Measurements from ENCODE around the gene RIC1.

DNA sequence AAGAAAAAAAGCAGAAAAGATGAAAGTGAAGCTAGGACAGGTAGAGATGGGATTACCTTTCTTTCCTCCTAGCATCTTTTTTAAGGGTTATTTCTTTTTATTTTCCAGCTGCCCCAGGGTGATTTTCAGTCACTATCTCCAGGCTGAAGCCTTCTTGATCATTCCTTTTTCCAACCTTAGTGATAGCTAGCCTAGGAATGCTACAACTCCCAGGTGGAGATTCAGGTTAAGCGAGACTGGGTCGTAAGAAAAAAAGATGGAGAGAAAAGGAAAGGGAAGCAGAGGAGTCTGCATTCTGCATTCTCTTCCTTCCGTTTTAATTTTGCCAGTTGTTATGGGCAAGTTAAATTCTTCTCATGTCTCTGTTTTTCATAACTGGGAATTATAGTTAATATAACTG, 36.7 kb upstream of the RIC1 start:
- TF ChIP-seq, protein P1, sequence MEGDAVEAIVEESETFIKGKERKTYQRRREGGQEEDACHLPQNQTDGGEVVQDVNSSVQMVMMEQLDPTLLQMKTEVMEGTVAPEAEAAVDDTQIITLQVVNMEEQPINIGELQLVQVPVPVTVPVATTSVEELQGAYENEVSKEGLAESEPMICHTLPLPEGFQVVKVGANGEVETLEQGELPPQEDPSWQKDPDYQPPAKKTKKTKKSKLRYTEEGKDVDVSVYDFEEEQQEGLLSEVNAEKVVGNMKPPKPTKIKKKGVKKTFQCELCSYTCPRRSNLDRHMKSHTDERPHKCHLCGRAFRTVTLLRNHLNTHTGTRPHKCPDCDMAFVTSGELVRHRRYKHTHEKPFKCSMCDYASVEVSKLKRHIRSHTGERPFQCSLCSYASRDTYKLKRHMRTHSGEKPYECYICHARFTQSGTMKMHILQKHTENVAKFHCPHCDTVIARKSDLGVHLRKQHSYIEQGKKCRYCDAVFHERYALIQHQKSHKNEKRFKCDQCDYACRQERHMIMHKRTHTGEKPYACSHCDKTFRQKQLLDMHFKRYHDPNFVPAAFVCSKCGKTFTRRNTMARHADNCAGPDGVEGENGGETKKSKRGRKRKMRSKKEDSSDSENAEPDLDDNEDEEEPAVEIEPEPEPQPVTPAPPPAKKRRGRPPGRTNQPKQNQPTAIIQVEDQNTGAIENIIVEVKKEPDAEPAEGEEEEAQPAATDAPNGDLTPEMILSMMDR (IDR thresholded peaks at IDR 0.05; ENCODE audit: low read length) = no peak
- TF ChIP-seq EZH2 (IDR thresholded peaks at IDR 0.05; ENCODE audit: borderline replicate concordance, low read length) = no peak
